ENCODE data around the gene ITCH.

The ITCH gene

GRCh38 chr20:34560614-34561013, 197.5 kb downstream of the ITCH start:
- DNase-seq, result no peak
